Measurements from ENCODE around the gene HOXA10.

DNA sequence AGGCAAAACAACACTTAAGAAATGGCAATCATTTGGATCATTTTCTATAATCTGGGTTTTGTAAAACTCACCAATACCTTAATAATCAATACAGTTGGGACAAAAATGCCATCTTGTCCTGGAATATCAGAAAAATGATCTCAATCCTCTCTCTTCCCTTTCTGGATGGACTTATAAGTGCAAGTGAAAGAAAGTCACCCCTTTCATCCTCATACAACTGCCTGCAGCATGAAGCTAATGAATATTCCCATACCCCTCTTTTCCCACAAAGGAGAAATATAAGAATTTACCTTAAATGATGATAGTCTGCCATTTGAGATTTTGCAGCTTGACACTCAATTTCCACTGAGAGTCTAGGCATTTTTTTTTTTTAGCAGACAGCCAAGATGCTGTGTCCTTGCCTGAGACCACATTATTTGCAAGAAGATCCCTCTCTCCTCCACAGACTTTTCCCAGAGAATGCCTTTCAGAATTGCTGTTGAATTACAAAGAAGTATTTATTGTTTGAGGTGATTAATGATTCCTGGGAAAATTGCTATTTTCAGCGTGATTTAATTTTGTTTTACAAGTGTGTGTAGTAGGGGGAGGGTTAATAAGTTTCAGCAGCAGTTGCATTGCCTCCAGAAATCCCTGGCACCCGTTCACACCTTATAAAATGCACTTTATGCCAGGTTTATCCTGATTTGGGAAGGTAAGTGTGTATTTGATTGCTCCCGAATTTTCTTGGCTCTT lies 47.4 kb downstream of the HOXA10 start:
- TF ChIP-seq, protein P1, sequence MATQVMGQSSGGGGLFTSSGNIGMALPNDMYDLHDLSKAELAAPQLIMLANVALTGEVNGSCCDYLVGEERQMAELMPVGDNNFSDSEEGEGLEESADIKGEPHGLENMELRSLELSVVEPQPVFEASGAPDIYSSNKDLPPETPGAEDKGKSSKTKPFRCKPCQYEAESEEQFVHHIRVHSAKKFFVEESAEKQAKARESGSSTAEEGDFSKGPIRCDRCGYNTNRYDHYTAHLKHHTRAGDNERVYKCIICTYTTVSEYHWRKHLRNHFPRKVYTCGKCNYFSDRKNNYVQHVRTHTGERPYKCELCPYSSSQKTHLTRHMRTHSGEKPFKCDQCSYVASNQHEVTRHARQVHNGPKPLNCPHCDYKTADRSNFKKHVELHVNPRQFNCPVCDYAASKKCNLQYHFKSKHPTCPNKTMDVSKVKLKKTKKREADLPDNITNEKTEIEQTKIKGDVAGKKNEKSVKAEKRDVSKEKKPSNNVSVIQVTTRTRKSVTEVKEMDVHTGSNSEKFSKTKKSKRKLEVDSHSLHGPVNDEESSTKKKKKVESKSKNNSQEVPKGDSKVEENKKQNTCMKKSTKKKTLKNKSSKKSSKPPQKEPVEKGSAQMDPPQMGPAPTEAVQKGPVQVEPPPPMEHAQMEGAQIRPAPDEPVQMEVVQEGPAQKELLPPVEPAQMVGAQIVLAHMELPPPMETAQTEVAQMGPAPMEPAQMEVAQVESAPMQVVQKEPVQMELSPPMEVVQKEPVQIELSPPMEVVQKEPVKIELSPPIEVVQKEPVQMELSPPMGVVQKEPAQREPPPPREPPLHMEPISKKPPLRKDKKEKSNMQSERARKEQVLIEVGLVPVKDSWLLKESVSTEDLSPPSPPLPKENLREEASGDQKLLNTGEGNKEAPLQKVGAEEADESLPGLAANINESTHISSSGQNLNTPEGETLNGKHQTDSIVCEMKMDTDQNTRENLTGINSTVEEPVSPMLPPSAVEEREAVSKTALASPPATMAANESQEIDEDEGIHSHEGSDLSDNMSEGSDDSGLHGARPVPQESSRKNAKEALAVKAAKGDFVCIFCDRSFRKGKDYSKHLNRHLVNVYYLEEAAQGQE (IDR thresholded peaks at IDR 0.05; ENCODE audit: insufficient read depth in 1 of 2, low read depth in 2 of 2, low read length in 2 of 2), result no peak
- TF ChIP-seq TAF1 (IDR thresholded peaks at IDR 0.05; ENCODE audit: borderline replicate concordance, insufficient read depth, low read length) (no peak), POLR2AphosphoS5 (IDR thresholded peaks at IDR 0.05; ENCODE audit: low read depth, low read length) (no peak)
